Ecto neural progenitor cell (in vitro differentiated cells): ENCODE results near the gene P4HB.

ENCODE experiments used
- DNase-seq: peaks from one replicate; pipeline ENCODE4 v3.0.0-alpha.2; 2018; ENCODE audit warnings: low spot score

The P4HB gene

DNA sequence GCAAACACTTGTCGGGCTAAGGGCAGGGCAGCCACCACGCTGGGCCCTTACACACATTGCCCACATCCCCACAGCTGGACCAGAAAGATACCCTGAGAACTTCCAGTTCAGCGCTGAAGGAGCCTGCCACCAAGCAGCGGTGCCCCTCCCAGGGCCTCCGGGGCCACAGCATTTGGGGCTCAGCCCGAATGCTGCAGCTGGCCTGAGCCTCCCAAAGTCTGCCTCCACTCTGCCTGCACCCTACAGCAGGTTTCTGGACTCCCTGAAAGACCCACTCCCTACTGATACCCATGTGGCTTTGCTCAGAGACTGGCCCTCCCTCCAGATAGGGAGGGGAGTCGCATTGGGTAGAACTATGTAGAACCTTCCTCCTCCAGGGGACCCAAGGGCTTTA is 28.8 kb downstream of the P4HB start:
- DNase-seq = no peak

DNA sequence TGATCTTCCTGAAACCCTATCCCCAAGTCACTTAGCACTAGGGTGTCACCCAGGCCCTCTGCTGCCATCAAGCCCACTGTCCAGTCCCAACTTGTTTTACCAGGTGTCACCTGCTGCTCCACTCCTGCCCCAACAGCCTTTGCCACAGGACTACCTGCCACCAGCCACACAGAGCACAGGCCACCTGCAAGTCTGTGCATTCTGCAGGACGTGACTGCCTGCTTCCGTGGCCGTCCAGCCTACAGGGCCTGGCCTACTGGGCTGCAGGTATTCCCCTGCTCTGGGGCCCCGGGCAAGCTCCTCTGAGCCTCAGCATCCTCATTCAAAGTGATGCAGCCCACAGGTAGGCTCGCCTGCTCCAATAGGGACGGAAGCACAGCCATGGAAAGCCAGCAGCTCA is 30.5 kb downstream of the P4HB start:
- DNase-seq = no peak

DNA sequence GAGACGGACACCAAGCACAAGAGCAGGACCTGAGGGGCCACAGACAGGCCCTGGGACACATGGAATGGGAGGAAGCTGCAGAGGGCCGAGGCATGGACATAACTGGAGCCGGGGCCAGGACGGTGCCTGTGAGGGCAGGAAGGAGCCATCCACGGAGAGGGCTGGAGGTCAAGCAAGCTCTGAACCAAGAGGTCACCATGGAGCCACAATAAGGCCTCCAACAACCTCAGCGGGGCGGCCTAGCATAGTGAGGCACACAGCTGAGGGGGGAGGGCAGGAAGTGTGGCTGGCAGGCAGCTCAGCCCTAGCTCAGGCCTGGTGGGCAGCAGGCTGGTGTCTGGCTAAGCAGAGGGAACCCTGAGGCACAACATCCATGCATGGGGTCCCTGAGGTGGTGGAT is 31.7 kb downstream of the P4HB start:
- no peak for DNase-seq

DNA sequence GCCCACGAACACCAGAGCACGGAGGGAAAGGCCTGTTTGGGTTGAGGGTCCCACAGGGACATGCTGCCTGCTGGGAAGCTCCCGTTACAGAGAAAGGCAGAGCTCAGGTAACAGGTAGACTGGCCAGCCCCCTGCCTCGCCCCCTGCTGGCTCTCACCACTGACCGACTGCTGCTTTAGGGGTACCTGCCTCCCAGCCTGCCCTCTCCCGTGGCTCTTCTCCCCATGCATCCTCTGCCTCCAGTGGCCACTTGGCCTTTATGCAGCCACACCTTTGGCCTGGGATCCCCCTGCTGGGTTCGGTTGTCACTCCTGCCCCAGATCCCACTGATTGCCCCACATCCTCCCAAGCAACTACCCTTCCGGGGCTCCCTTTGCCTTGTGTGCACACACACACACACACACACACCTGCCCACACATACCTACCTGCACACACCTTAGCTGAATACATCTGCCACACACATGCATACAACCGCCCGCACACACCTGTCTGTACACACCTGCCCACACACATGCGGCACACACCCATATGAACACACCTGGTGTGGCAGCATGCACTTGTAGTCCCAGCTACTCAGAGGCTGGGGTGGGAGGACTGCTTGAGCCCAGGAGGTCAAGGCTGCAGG is 34.4 kb downstream of the P4HB start:
- DNase-seq = no peak

DNA sequence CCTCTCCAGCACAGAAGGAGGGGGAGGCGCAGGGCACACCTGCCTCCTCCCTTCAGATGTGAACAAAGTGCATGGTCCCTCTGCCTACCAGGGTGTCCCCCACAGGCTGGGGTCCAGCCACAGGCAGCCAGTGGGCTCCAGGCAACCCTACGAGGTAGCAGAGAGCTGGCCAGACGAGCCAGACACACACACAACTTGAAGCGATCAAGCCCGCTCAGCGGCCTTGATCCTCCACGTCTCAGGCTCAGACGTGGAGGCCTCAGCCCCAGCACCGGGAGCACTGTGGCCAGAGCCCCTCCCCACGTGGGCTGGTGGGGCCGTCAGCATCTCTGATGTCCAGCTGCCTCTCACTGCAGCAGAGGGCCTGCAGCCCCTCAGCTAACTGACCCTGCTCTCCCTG is 35.7 kb downstream of the P4HB start:
- no peak for DNase-seq

DNA sequence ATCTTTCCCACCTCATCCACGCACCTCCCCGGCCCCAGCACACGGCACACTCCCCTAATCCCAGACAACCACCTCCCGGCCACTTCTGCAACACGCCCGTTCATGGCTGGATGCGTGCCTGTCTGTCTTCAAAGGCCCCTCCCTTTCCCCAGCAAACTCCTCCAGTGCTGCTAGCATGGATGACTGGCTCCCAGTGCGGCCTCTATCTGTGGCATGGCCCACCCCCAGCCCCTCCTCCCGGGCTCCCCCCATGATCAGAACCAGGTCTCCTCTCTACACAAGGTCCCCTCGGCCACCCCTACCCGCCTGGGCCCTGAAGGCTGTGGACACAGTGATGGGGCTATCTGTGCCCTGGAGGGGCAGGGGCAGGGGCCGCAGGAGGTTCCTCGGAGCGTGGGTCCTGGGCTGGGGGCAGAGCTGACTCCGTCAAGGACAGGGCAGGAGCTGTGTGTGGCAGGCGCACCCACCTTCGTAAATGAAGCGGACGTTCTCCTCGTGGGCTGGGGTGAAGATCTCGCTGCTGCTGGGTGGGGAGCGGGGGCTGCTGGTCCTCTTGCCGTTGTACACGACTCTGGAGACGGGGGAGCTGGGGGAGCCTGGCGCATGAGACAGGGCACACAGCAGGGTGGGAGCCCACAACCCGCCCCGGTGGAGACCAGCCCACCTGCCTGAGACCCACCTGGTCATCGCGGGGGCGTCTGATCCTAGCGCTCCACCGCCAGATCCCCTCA is 36.4 kb downstream of the P4HB start:
- DNase-seq = no peak

DNA sequence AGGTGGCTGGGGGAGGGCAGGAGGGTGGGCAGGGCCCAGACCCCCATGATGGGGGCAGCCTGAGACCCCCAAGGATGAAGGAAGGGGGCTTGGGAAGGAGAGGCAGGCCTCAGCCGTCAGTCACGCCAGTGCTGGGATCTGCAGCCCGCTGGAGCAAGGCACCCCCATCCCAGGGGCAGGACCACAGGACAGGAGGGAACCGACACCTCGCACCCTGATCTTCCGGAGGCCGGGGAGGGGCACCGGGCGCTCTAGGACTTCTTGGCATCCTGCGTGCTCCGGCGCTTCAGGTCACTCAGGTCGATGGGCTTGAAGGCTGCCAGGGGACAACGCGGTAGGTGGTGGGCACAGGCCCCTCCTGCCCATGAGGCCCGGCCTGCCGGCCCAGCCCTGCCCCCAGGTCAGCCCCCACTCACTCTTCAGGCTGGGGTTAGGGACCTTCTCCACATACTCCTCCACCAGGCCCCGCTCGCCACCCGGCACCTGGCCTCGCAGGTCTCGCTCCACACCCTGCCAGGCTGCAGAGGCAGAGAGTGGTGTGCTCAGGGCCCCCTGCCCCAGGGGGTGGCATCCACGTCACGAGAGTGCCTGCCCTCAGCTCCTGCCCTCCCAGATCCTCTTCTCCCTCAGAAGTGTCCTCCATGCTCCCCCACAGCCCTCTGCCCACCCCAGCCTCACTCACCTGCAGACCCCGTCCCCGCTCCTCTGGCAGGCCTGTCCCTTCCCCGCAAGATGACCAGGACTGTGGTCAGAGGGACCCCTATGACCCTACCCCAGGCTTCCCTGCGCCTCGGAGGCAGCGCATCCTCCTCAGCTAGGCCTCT is 37.1 kb downstream of the P4HB start:
- no peak for DNase-seq

DNA sequence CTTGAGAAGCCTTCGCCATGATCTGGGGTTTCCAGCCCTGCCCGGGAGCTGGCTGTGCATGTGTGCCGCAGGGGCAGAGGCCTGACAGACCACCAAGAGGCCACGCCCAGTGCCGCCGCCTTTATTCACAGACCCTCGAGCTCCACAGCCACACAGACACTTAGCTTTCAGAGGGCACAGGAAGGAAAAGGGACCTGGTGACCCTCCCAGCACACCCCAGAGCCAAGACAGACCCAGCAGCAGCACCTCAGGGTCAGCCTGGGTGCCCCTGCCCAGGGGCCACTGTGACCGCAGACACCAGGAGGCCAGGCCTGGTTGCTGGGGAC is 38.1 kb downstream of the P4HB start:
- DNase-seq = no peak

DNA sequence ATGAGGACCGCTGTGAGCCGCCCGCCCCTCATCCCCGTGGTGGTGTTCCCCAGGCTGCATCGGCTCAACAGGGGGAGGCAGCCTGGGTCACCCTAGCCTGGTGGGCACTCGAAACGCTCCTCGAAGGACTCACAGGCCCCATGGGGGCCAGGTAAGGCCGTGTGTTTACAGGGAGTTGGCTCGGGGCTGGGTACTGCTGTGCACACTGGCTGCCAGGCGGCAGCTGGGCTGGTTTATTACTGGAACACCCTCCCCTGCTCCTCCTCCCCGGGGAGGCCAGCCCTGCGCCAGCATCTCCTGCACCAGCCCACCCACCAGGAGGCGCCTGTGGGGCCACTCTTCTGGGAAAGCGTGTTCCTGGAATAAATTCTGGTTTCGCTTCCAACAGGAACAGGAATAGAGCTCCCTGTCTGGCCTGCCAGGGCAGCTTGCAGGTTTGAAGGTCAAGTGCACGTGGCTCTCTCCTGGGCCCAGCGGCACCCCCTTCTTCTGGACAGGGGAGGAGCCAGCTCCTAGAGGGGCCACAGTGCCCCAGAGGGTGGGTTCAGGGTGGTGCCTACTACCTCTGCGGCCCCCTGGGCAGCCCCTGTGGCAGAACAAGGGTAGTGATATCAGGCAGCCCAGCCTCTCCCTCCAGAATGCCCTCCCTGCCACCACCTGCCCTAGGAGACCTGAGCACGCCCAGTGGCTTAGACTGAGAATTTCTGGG is 38.6 kb downstream of the P4HB start:
- DNase-seq = no peak

DNA sequence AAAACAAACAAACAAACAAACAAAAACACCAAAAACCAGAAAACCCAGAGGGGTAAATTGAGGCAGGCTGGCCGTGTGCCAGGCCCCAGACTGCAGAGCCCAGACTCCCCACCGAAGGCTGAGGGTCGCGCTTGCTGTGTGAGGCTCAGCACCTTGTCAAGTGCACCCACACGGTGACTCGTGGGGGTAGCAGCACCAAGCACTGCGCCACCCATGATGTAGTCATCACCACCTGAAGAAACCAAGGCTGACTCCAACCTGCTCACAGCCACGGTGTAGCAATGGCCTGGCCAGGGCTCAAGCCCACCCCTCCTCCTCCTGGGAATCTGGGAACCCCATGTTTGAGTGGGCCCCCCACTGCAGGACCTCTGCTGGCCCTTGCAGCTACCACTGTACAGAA is 39.2 kb downstream of the P4HB start:
- no peak for DNase-seq

DNA sequence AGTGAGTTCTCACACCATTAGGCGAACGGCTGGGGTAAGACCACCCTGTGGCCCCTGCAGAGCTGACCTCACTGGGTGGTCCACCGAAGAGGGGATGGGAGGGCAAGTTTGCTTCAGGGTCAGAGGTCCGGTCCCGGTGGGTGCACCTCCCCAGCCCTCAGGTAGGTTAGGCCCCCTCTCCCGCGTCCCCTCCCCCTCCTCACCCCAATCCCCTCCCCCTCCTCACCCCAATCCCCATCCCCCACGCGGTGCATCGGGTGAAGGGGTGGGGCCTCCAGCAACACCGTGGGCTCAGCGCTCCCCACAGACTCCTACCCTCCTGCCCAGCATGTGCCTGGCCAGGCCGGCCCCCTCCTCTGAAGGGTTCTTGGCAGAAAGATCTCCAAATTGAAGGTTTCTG is 40.6 kb downstream of the P4HB start:
- no peak for DNase-seq

DNA sequence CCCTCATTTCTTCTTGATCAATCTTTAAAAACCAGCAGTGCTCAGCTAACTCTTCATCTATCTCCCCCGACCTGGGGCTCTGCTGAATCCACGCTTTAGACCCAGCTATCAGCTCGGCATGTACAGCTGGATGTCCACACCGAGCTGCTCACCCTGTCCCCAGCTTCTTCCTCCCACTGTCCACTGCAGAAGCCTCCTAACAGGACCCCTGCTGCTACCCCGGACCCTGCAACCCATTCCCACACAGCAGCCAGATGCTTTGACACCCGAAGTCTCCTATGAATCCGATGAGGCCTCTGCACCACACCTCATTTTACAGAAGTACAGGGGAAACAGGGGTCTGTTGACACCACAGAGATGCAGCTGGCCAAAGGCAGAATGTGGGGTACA is 42.6 kb downstream of the P4HB start:
- DNase-seq = no peak

DNA sequence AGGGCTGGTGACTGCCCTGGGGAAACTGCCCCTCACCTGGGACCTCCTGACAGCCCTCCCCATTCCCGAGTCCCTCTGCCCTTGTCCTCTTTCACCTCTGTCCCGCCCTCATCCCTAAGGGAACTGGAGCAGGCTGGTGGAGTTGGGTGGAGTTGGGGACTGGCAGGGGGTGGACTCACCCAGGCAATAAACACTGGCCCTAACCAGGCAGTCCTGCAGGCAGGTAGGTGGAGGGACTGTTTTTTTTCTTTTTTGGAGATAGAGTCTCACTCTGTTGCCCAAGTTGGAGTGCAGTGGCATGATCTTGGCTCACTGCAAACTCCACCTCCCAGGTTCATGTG is 44.7 kb downstream of the P4HB start:
- no peak for DNase-seq

DNA sequence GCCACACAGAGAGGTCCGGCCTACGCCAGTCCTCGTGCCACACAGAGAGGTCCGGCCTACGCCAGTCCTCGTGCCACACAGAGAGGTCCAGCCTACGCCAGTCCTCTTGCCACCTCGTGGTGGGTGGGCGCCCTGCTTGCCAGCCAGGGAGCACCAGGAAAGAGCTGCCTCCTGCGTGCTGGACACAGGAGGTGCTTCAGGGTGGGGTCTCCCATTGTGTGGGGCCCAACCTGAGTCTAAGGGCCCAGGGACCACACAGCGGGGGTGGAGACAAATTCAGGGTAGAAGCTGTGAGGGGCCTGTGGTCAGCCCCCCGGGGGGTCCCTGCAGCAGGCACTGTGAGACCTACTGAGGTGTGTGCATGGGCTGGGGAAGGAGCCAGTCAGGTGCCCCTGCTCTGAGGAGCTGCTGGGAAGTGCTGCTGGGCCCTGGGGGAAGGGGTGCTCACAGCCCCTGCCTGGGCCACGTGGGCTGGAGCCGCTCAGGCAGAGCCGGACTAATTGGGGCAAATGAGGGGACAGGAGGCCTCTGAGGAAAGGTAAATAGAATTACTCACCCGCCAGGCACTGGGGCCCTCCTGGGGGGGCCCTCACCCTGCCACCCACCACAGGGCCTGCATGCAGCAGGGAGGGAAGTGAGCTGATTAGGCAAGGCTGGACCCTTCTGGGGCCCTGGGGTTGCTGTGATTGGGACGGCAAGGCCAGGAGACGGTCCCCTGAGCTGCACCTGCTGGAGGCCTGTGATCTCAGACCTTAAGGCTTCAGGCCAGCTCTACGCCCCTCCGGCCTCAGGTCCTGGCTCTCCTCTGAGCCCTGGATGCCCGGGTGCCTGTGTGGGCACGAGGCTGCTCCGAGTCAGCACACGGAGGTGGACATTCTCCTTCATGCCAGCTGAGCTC is 45.3 kb downstream of the P4HB start:
- no peak for DNase-seq

DNA sequence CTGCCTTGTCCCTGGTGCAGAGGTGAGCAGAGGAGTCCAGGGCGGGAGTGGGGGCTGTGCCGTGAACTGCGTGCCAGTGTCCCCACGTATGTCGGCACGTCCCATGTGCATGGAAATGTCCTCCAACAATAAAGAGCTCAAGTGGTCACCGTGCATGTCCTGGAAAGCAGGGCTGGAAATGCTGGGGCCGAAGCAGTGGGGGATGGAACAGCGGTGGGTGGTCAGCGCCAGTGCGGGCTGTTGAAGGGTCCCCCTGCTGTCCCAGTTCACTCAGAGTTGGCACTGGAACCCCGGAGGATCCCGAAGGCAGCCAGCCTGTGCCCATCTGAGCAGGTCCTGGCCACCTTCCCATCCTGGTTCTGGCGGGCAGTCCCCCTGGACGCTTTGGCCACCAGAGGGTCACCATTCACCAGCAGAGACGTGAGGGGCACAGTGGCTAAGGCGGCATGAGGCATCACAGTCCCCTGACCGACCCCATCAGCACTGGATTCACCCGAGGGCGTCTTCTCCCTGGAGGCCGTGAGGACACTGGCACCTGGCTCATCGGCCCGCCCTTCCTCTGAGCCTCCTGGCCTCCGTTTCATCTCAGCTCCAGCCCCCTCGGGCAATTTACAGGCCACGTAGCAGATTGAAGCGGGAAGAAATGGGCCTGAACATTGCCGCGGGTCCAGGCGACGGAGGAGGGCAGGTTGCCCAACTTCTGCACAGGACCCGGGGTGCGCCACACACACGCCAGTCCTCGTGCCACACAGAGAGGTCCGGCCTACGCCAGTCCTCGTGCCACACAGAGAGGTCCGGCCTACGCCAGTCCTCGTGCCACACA is 46.3 kb downstream of the P4HB start:
- no peak for DNase-seq

DNA sequence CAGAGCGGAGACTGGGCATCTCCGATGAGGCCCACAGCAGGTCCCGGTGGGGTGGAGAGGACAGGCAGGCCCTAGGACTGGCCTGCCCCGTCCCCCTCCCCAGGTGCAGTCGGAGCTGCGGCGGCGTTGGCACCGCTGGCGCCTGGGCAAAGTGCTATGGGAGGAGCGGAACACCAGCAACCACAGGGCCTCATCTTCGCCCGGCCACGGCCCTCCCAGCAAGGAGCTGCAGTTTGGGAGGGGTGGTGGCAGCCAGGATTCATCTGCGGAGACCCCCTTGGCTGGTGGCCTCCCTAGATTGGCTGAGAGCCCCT is 47.0 kb downstream of the P4HB start:
- no peak for DNase-seq

DNA sequence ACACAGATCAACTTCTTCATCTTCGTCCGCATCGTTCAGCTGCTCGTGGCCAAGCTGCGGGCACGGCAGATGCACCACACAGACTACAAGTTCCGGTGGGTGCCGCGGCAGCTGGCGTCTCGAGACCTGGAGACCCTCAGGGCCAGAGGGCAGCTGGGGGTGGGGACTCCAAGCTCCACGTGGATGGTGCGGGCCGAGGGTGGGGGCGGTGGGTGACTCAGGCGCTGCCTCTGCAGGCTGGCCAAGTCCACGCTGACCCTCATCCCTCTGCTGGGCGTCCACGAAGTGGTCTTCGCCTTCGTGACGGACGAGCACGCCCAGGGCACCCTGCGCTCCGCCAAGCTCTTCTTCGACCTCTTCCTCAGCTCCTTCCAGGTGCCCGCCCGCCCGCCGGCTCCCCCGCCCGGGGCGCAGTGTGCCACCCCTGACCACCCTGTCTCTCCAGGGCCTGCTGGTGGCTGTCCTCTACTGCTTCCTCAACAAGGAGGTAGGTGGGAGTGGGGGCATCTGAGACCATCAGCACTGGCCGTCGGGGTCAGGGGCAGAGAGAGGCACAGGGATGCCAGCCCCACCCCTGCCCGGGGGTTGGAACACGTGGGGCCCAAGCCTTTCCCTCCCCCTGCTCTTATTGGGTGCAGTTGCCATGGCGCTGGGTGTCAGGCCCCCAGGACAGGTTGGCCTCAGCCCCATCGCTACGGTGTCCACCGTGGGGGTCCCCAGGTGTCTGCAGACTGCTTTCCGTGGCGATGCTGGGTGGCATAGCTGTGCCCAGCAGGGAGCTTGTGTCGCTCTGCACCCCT is 47.6 kb downstream of the P4HB start:
- no peak for DNase-seq

DNA sequence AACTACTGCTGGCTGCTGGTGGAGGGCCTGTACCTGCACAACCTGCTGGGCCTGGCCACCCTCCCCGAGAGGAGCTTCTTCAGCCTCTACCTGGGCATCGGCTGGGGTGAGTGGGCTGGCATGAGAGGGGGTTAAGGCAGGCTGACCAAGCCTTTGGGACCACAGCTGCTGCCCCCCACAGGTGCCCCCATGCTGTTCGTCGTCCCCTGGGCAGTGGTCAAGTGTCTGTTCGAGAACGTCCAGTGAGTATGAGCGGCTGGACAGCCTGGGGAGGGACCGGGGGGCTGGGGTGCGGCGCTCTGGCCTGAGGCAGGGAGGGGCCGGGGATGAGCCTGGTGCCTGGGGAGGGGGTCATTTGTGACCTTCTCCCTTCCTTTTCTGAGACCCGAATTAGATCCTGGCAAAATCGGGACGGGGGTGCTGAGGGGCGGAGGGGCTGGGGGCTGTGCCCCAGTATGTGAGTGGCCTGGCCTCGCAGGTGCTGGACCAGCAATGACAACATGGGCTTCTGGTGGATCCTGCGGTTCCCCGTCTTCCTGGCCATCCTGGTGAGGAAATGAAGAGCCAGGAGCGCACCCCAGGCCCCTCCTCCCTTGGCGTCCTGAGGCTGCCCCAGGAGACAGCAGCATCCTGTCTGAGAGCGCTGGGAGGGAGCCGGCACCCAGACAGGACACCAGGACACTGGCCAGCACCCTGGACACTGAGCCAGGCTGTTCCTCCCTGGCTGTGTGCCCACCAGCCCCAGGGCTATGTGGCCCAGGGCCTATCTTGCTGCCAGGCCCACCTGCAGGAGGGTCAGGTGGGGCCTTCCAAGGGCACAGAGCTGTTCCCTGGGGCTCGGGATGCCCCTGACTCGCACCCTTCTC is 48.4 kb downstream of the P4HB start:
- no peak for DNase-seq
